ENCODE results near the gene TREH.

- TF ChIP-seq CTCF (IDR thresholded peaks at IDR 0.05) (no peak), POLR2AphosphoS5 (IDR thresholded peaks at IDR 0.05; ENCODE audit: low read depth, low read length) (no peak), REST (IDR thresholded peaks at IDR 0.05; ENCODE audit: insufficient read depth in 1 of 2, low read depth in 2 of 2, low read length in 1 of 2) (no peak), SIN3A (IDR thresholded peaks at IDR 0.05; ENCODE audit: borderline replicate concordance, insufficient read depth, low read depth, low read length) (no peak)
Measured at GRCh38 chr11:118645066-118645715, 34.3 kb downstream of the TREH start.
